Aorta (tissue), 5 donors: ENCODE data around the gene WWOX. TPM values are rescaled to one million over a fixed set of nuclear protein-coding genes. Genes with fewer than 3 reads are reported as not detected.

Experiments used
- ATAC-seq: fragments of 200-7000 bp; cut with Tn5 transposase; one replicate; pipeline ENCODE4 v1.9.1; 2022; ENCODE audit warnings: moderate library complexity; ENCODE audit not compliant: low FRiP score
- DNase-seq, 2 donors: peaks; one replicate each; pipeline ENCODE4 v3.0.0-alpha.2; 2020
- H3K27ac ChIP-seq, 2 donors: one replicate each; pipeline ENCODE4 v1.5.1; 2013; ENCODE audit warnings: low read length in 2 of 2, mild to moderate bottlenecking in 2 of 2, moderate library complexity in 2 of 2, control low read depth in 1 of 2, inconsistent platforms in 1 of 2, low read depth in 1 of 2
- H3K27me3 ChIP-seq, 2 donors: one replicate each; pipeline ENCODE4 v1.6.1; 2013; ENCODE audit warnings: control low read depth in 1 of 2, low read length in 1 of 2, mild to moderate bottlenecking in 1 of 2, moderate library complexity in 1 of 2; ENCODE audit not compliant: insufficient read depth in 2 of 2, control insufficient read depth in 1 of 2
- H3K36me3 ChIP-seq, 2 donors: one replicate each; pipeline ENCODE4 v1.6.1; 2013; ENCODE audit warnings: control low read depth in 1 of 2, low read length in 1 of 2, mild to moderate bottlenecking in 1 of 2; ENCODE audit not compliant: insufficient read depth in 2 of 2, control insufficient read depth in 1 of 2
- H3K4me1 ChIP-seq, 2 donors: one replicate each; pipeline ENCODE4 v1.6.1; 2013; ENCODE audit warnings: low read length in 2 of 2, control low read depth in 1 of 2, mild to moderate bottlenecking in 1 of 2, moderate library complexity in 1 of 2; ENCODE audit not compliant: insufficient read depth in 2 of 2, control insufficient read depth in 1 of 2
- H3K4me3 ChIP-seq, 2 donors: one replicate each; pipeline ENCODE4 v1.5.1; 2013; ENCODE audit warnings: low read length in 2 of 2, control low read depth in 1 of 2, mild to moderate bottlenecking in 1 of 2
- H3K9me3 ChIP-seq: one replicate; pipeline ENCODE4 v1.6.1; 2013; ENCODE audit warnings: mild to moderate bottlenecking, low read length; ENCODE audit not compliant: control insufficient read depth
- WGBS, 2 donors: extraction: QIAGEN DNeasy Blood & Tissue Kit; methylation state at CpG; one replicate each; pipeline ENCODE4 v1.1.7; 2013; 5-methylcytosine and 5-hydroxymethylcytosine counted together
- intact Hi-C, 2 donors: fragments of 100-400 bp; cut with DNase I; formaldehyde crosslinking; loops; one replicate each; pipeline versions ENCODE4 v1.14.2 to v1.15.0; 2022
- polyA plus RNA-seq, 2 donors: library from polyadenylated mRNA; stranded (reverse); fragments of 200-250 nt; gene quantifications; one replicate each; pipeline ENCODE4 v1.2.3, GENCODE V29; 2013
- total RNA-seq, 2 donors: library from RNA; stranded (reverse); fragmentation: NEBNext Ultra II Directional; extraction: Animal tissue kit (Norgen Biotek cat#: 25700); gene quantifications; one replicate each; pipeline ENCODE4 v1.2.1, GENCODE V29; 2021
- donor health status: healthy with polysubstance abuse.
- donor health status: Bipolar disorder and iron deficiency.
- donor health status: DM: no; HTN: no; CAD: no.
- donor health status: DM: no; HTN: no; CAD: no.
- donor health status: DM: yes; HTN: yes; CAD: no.

WWOX gene
- total and polyA plus RNA-seq, 4 donors: 11.2 to 30.9 (median 14.6) TPM

DNA sequence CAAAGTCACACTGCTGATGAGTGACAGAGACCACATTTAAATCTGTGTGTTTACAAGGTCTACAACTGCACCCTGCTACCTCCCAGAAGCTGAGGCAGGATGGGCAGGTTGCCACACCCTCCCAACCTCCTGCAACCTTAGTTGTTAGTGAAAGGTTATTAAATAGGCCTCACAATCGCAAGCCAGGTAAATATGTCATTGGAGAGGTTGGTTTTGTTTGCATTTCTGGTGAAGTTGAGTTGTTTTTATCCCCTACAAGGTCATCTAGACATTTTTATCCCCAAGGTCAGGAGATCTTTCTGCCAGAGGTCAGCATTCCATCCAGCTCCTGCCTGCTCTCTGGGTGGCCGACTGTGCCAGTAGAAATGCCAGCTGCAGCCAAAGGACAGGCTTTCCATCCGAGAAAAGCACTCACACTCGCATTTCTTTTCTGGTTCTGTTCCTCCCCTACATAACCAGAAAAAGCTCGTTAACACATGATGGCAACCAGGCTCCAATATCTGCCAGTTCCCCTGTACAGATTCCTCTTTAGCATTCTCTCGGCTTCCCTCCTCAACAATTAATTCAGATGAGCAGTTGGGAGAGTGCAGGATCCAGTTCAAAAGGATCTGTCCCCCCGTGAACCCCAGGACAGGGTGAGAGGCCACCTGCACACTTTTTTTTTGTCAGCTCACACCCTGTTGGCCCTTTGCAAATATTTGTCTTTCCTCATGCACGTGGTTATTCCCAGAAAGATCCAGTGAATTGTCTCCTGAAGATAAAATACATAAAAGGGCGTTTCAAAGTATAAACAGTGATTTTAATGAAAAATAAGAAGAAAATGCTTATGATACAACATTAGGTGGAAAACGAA, 938.3 kb downstream of the WWOX start:
- H3K27ac ChIP-seq: no peak overlapping the region
- WGBS, 2 donors: 55 to 63% methylated on average over 10 of the region's 10 CpGs
- no peaks in the 10 kb centered on the region for H3K27me3 ChIP-seq
- no peak overlapping the region for H3K4me3 ChIP-seq
- intact Hi-C loops: no loop called here
- DNase-seq (no peak), ATAC-seq (no peak)
- no peaks in the 10 kb centered on the region for H3K9me3 ChIP-seq
- no peaks in the 10 kb centered on the region for H3K4me1 ChIP-seq
- H3K36me3 ChIP-seq: no peaks in the 10 kb centered on the region

DNA sequence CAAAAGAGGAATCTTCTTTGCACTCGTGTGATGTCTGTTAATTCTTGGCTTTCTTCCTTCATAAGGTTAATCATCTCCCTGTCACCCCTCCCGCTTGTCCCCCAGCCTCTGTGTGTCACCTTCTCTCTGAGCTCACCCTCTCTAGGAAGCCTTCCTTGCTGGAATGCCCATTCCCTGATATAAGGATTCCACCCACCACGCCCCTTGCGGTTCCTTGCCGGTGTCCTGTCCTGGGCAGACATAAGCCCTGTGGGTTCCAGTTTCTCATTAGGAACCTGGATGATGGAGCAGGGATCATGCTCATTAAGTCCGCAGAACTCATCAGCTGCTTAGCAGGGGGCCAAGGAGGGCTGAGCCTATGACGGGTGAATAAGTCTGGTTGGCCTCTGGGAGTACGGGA, 941.8 kb downstream of the WWOX start:
- no peak overlapping the region for H3K4me3 ChIP-seq
- no peaks in the 10 kb centered on the region for H3K9me3 ChIP-seq
- 82 to 88% methylated on average over 8 of the region's 8 CpGs for WGBS, 2 donors
- intact Hi-C loops: loop anchor here in 1 of 2 donors (10.0 kb wide), 1 partner anchor 46 kb away; no protein-coding TSS in a partner anchor
- no peak for ATAC-seq
- DNase-seq: no peak
- no peaks in the 10 kb centered on the region for H3K27me3 ChIP-seq
- no peak overlapping the region for H3K27ac ChIP-seq
- no peaks in the 10 kb centered on the region for H3K4me1 ChIP-seq
- no peaks in the 10 kb centered on the region for H3K36me3 ChIP-seq

DNA sequence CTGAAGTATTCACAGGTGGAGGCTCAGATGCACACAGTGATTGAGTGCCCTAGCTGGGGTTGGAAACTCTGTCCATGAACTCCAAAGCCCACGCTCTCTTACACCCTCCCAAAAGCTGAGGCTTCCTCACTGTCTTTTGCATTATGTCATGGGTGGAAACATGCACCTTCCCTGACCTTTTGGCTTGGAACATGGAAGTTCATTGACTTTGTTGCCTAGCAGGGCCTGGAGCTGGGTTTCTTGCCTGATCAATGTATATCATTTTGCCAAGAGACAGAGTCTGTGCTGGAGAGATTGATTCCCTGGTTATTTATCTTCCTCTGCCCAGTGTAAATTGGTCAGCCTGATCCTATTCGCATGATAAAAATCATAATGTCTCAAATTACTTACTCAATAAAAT, 942.7 kb downstream of the WWOX start:
- 91 to 94% methylated on average over 2 of the region's 2 CpGs for WGBS, 2 donors
- Histone ChIP-seq H3K27me3 (no peaks in the 10 kb centered on the region), H3K27ac (no peak overlapping the region), H3K36me3 (no peaks in the 10 kb centered on the region), H3K4me3 (no peak overlapping the region), H3K9me3 (no peaks in the 10 kb centered on the region), H3K4me1 (no peaks in the 10 kb centered on the region)
- ATAC-seq (no peak), DNase-seq (no peak)
- intact Hi-C loops: loop anchor here in 1 of 2 donors (10.0 kb wide), 1 partner anchor 47 kb away; no protein-coding TSS in a partner anchor

DNA sequence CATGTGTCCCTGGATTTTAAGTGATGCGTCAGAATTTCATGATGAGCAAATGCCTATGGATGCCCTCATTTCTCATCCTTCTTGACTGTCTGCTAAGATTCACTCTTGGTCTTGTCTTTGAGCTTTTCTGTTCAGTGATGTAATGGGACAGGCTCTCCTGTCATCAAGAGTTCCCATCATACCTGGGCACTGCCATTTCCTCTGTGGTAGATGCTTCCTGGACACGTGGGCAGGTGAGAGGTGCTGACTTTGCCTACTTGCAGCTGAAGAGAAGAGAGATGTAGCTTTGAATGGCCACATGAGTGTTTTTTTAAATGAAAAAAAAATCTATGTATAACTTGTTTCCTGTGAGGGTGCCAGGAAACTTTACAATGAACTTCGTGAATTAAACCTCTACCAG, 943.4 kb downstream of the WWOX start:
- no peaks in the 10 kb centered on the region for H3K4me1 ChIP-seq
- 58 to 80% methylated on average over 3 of the region's 3 CpGs for WGBS, 2 donors
- no peaks in the 10 kb centered on the region for H3K9me3 ChIP-seq
- no peak overlapping the region for H3K4me3 ChIP-seq
- H3K27me3 ChIP-seq: no peaks in the 10 kb centered on the region
- intact Hi-C loops: loop anchor here in 1 of 2 donors (10.0 kb wide), 1 partner anchor 48 kb away; no protein-coding TSS in a partner anchor
- DNase-seq: no peak
- no peak overlapping the region for H3K27ac ChIP-seq
- no peak for ATAC-seq
- H3K36me3 ChIP-seq: no peaks in the 10 kb centered on the region

DNA sequence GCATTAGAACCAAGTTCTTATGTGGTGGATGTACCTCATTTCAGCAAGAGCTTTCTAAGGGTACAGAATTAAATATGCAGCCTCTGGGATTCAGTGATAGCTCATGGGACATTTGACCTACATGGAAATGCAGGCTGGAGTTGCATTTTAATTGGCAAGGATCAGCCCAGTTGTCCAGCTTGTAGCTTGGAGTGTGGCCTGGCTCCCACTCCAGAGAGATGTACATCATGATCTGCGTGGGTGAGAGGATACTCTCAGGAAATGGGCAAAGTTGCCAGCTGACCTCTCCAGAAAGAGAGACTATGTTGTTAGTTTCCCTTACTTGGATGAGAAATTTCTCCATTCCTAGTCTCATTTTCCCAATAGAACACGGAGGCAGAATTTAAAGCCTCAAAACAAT, 945.7 kb downstream of the WWOX start:
- no peaks in the 10 kb centered on the region for H3K4me1 ChIP-seq
- 63 to 74% methylated on average over 2 of the region's 2 CpGs for WGBS, 2 donors
- DNase-seq (no peak), ATAC-seq (no peak)
- intact Hi-C loops: loop anchor here in 1 of 2 donors (10.0 kb wide), 1 partner anchor 50 kb away; no protein-coding TSS in a partner anchor
- no peak overlapping the region for H3K27ac ChIP-seq
- no peaks in the 10 kb centered on the region for H3K9me3 ChIP-seq
- no peaks in the 10 kb centered on the region for H3K27me3 ChIP-seq
- H3K4me3 ChIP-seq: no peak overlapping the region
- H3K36me3 ChIP-seq: no peaks in the 10 kb centered on the region

DNA sequence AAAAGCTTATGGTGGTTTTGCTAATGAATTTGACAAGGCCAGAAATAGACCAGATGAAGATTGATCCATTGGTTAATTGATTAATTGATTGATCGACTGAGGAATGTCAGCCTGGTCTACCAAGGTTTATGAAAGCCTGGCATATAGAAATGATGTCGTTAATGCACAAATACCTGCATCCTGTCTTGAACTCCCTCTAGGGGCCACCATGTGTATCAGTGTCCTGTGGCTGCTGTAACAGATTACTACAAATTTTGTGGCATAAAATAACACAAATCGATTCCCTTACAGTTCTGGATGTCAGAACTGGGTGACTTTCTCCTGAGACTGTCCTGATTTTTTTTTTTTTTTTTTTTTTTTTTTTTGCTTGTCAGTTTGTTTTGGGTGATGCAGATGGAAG, 947.9 kb downstream of the WWOX start:
- no peak for ATAC-seq
- no peaks in the 10 kb centered on the region for H3K9me3 ChIP-seq
- no peak for DNase-seq
- intact Hi-C loops: loop anchor here in 1 of 2 donors (10.0 kb wide), 1 partner anchor 53 kb away; no protein-coding TSS in a partner anchor
- H3K4me1 ChIP-seq: no peaks in the 10 kb centered on the region
- WGBS, 2 donors: 64 to 70% methylated on average over 3 of the region's 3 CpGs
- no peaks in the 10 kb centered on the region for H3K36me3 ChIP-seq
- H3K4me3 ChIP-seq: no peak overlapping the region
- no peak overlapping the region for H3K27ac ChIP-seq
- no peaks in the 10 kb centered on the region for H3K27me3 ChIP-seq

DNA sequence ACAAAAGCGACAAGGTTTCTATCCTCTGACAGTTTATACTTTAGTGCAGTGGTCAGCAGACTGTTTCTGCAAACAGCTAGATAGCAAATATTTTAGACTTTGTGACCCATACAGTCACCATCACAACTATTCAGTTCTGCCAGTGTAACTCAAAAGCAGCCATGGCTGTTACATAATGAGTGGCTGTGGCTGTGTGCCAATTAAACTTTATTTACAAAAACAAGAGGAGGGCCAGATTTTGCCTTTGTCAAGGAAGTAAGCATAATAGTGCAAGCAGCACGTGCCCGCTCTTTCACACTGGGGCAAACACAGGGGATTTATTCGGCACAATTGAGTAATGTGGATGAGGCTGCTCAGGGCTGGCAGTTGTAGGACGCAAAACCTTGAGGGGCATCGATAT, 949.6 kb downstream of the WWOX start:
- WGBS, 2 donors: 96 to 97% methylated on average over 6 of the region's 6 CpGs
- H3K27ac ChIP-seq: no peak overlapping the region
- H3K27me3 ChIP-seq: no peaks in the 10 kb centered on the region
- no peak overlapping the region for H3K4me3 ChIP-seq
- intact Hi-C loops: loop anchor here in 1 of 2 donors (10.0 kb wide), 1 partner anchor 54 kb away; no protein-coding TSS in a partner anchor
- no peaks in the 10 kb centered on the region for H3K9me3 ChIP-seq
- H3K36me3 ChIP-seq: no peaks in the 10 kb centered on the region
- H3K4me1 ChIP-seq: no peaks in the 10 kb centered on the region
- no peak for ATAC-seq
- DNase-seq: no peak

DNA sequence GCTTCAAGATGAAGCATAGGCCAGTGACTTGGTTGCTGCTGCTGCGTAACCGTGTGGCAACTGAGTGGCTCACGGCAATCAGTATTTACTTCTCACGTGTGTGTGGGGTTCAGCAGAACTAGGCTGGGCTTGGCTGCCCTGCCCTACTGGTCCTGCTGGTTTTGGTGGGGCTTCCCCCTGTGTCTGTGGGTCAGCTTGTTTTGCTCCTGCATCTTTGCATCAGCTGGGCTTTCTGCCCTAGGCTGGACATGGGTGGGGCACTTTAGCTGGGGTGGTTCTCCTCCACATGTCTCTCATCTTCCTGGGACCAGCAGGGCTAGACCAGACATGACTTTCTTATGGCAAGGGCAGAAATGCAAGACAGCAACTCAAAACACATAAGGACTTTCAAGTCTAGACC, 950.6 kb downstream of the WWOX start:
- no peak for ATAC-seq
- no peak for DNase-seq
- Histone ChIP-seq H3K9me3 (no peaks in the 10 kb centered on the region), H3K27ac (no peak overlapping the region), H3K36me3 (no peaks in the 10 kb centered on the region), H3K4me1 (no peaks in the 10 kb centered on the region), H3K27me3 (no peaks in the 10 kb centered on the region), H3K4me3 (no peak overlapping the region)
- WGBS, 2 donors: 96 to 98% methylated on average over 4 of the region's 4 CpGs
- intact Hi-C loops: no loop called here

DNA sequence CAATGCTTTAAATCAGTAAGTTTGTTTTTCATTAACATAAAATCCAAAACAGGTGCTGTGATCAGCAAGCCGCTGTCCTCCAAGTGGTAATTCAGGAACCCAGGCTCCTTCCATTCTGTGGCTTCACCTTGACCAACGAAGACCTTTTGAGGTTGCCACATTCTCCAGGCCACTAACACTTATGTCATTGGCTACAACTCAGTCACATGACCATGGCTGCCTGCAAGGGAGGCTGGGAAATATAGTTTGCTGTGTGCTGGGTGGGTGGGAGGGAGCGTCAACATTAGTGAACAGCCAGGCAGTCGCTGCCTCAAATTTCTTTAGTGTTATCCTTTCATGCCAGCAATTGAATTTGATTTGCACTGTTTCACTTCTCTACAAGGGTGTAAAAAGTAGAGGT, 951.9 kb downstream of the WWOX start:
- no peak for DNase-seq
- no peaks in the 10 kb centered on the region for H3K4me1 ChIP-seq
- H3K27me3 ChIP-seq: no peaks in the 10 kb centered on the region
- no peaks in the 10 kb centered on the region for H3K36me3 ChIP-seq
- intact Hi-C loops: no loop called here
- ATAC-seq: no peak
- H3K27ac ChIP-seq: no peak overlapping the region
- 91 to 92% methylated on average over 4 of the region's 4 CpGs for WGBS, 2 donors
- H3K4me3 ChIP-seq: no peak overlapping the region
- peaks cover 2% of the 10 kb centered on the region for H3K9me3 ChIP-seq
